Measurements from ENCODE around the gene MYH10. TPM values are rescaled to one million over a fixed set of nuclear protein-coding genes. Genes with fewer than 3 reads are reported as not detected.

MYH10 gene
- total and polyA plus RNA-seq, 2 experiments from 2014 or later = 46.8 to 69.5 TPM

DNA sequence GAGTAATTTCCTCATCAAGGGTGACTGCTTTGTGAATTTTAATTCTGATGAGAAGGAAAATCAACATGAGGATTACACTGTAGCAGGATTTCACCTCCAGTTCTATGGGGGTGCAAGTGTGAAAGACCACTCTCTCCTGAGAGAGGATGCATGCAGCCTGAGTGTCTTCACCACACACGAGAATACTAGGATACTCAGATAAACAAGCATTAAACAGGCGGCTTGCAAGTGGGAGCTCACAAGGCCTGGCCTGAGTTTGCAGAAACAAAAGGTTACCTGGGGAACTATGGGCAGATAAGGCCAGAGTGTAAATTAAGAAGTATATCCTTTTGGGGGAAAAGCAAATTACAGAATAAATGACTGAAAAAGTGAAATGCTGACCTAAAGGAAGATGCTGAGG, 46.6 kb downstream of the MYH10 start:
- Histone ChIP-seq H3K4me2 (ENCODE audit: unreplicated experiment) (no peak overlapping the region), H3K4me1 (ENCODE audit: insufficient read depth) (no peaks in the 10 kb centered on the region), H3F3A (ENCODE audit: insufficient read depth) (no peaks in the 10 kb centered on the region), H3K4me3 (no peak overlapping the region), H3K36me3 (ENCODE audit: low read depth) (peaks cover 9% of the 10 kb centered on the region; the same call in 1 of the 2 replicates), H3K79me2 (ENCODE audit: insufficient read depth) (0 out of 2 replicates have a peak, but pooled peaks cover 9% of the 10 kb centered on the region), H3K27me3 (replicated peaks; ENCODE audit: insufficient read depth) (no peaks in the 10 kb centered on the region), H3K27ac (no peak overlapping the region), H3K9me2 (ENCODE audit: insufficient read depth) (no peaks in the 10 kb centered on the region), H3K9ac (no peak overlapping the region), H4K20me1 (ENCODE audit: insufficient read depth) (no peaks in the 10 kb centered on the region), H2AFZ (no peak overlapping the region), H3K9me3 (ENCODE audit: low read depth) (no peaks in the 10 kb centered on the region)
- in situ Hi-C loops (cut with MboI) = no loop called here
- WGBS, 2 experiments (ENCODE audit: low coverage in 1 of 2, low lambda C conversion rate in 2 of 2, missing lambda C conversion rate in 2 of 2) = 96 to 98% methylated on average over 2 of the region's 2 CpGs
- no peak for TF ChIP-seq EZH2 (IDR thresholded peaks at IDR 0.05; ENCODE audit: insufficient read depth, poor library complexity, severe bottlenecking)
- no peak for TF ChIP-seq EZH2phosphoT487 (IDR thresholded peaks at IDR 0.05; ENCODE audit: insufficient read depth, low read depth)
- no peak for DNase-seq

DNA sequence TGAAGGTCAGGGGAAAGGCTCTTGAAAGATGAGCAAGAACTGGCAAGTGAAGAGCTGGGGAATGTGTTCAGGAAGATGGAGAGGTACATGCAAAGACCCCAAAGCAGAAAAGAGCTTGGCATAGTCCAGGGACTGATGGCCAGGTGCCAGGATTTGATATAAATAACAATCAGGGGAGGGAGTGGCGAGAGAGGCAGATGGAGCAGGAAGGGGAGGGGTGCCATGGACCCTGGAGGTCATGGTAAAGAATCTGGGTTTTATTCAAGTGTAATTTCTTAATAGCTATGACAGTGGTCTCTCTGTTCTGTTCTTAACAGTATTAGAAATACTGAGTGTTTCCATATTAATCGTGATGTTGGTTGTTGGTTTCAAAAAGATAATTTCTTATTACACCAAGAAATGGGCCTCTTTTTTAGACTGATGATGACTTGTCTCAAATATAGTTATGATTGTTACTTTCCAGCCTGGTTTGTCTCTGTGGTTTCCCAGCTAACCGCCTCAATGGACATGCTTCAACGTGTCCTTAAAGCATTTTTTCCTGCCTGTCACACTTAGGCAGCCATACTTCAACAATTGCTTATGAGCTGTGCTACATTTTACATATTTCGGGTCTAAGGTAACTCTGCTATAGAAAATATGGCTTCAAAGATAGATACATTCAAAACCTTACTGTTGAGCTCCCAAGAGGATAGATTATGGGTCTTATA, 49.4 kb downstream of the MYH10 start:
- Histone ChIP-seq H3K4me1 (ENCODE audit: insufficient read depth) (no peaks in the 10 kb centered on the region), H3K9ac (no peak overlapping the region), H3K9me3 (ENCODE audit: low read depth) (no peaks in the 10 kb centered on the region), H3F3A (ENCODE audit: insufficient read depth) (no peaks in the 10 kb centered on the region), H3K36me3 (ENCODE audit: low read depth) (no peaks in the 10 kb centered on the region), H3K27me3 (replicated peaks; ENCODE audit: insufficient read depth) (no peaks in the 10 kb centered on the region), H3K9me2 (ENCODE audit: insufficient read depth) (no peaks in the 10 kb centered on the region), H2AFZ (no peak overlapping the region), H3K4me3 (no peak overlapping the region), H3K79me2 (ENCODE audit: insufficient read depth) (no peaks in the 10 kb centered on the region), H3K4me2 (ENCODE audit: unreplicated experiment) (no peak overlapping the region), H3K27ac (no peak overlapping the region), H4K20me1 (ENCODE audit: insufficient read depth) (no peaks in the 10 kb centered on the region)
- TF ChIP-seq EZH2phosphoT487 (IDR thresholded peaks at IDR 0.05; ENCODE audit: insufficient read depth, low read depth) (no peak), EZH2 (IDR thresholded peaks at IDR 0.05; ENCODE audit: insufficient read depth, poor library complexity, severe bottlenecking) (no peak)
- WGBS, 2 experiments (ENCODE audit: low coverage in 1 of 2, low lambda C conversion rate in 2 of 2, missing lambda C conversion rate in 2 of 2) = 94 to 95% methylated on average over 5 of the region's 5 CpGs
- in situ Hi-C loops (cut with MboI) = no loop called here
- DNase-seq = no peak

- Histone ChIP-seq H3K4me3 (no peak overlapping the region), H3F3A (ENCODE audit: insufficient read depth) (no peaks in the 10 kb centered on the region), H3K27me3 (replicated peaks; ENCODE audit: insufficient read depth) (no peaks in the 10 kb centered on the region), H3K27ac (no peak overlapping the region), H3K9ac (no peak overlapping the region), H3K9me2 (ENCODE audit: insufficient read depth) (no peaks in the 10 kb centered on the region), H3K4me1 (ENCODE audit: insufficient read depth) (no peaks in the 10 kb centered on the region), H3K4me2 (ENCODE audit: unreplicated experiment) (no peak overlapping the region), H3K79me2 (ENCODE audit: insufficient read depth) (no peaks in the 10 kb centered on the region), H4K20me1 (ENCODE audit: insufficient read depth) (no peaks in the 10 kb centered on the region), H2AFZ (no peak overlapping the region), H3K36me3 (ENCODE audit: low read depth) (peaks cover 6% of the 10 kb centered on the region; the same call in 1 of the 2 replicates), H3K9me3 (ENCODE audit: low read depth) (no peaks in the 10 kb centered on the region)
- TF ChIP-seq EZH2 (IDR thresholded peaks at IDR 0.05; ENCODE audit: insufficient read depth, poor library complexity, severe bottlenecking) (no peak), EZH2phosphoT487 (IDR thresholded peaks at IDR 0.05; ENCODE audit: insufficient read depth, low read depth) (no peak)
- WGBS, 2 experiments (ENCODE audit: low coverage in 1 of 2, low lambda C conversion rate in 2 of 2, missing lambda C conversion rate in 2 of 2) = 39 to 48% methylated on average over 2 of the region's 2 CpGs
- in situ Hi-C loops (cut with MboI) = no loop called here
- DNase-seq = no peak
Measured at GRCh38 chr17:8577868-8578267, 52.7 kb downstream of the MYH10 start.

DNA sequence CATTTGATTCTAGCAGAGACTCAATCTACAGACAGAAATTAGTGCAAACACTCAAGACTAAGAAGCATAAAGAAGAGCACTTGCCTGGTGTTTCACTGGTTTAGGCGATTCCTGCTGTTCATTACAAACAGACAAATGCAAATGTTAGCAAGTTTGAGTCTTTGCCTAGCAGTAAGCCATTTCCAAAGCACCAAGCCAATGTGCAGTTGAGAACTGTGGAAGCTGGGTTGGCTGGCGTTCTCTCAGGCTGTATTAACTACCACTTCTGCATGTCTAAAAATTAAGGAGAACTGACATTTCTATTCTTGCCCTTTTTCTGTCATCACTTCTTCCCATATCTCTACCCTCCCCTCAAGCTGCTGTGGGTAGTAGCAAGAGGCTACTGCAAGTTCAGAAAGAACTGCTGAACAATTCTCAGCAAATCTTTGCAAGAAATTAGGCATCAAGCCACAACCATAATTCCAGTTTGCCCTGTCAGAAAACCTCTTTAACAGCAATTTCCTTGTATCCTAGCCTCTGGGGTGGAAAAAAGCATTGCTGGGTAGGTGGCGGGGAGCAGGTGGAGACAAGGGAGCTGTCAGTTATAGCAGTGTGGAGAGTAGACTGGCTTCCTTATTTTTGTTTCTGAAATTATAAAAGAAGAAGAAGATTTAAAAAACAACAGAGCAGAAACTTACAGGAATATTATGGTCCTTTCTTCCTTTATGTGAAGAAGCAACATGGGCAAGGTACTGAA, 53.8 kb downstream of the MYH10 start:
- H3K4me1 ChIP-seq (ENCODE audit: insufficient read depth) = no peaks in the 10 kb centered on the region
- no peak overlapping the region for H3K4me2 ChIP-seq (ENCODE audit: unreplicated experiment)
- no peaks in the 10 kb centered on the region for H3K9me3 ChIP-seq (ENCODE audit: low read depth)
- WGBS, 2 experiments (ENCODE audit: low coverage in 1 of 2, low lambda C conversion rate in 2 of 2, missing lambda C conversion rate in 2 of 2) = 95% methylated on average over 3 of the region's 3 CpGs
- no peaks in the 10 kb centered on the region for H3F3A ChIP-seq (ENCODE audit: insufficient read depth)
- H3K36me3 ChIP-seq (ENCODE audit: low read depth) = peaks cover 6% of the 10 kb centered on the region; the same call in 1 of the 2 replicates
- no peak overlapping the region for H2AFZ ChIP-seq
- no peak overlapping the region for H3K4me3 ChIP-seq
- H3K9me2 ChIP-seq (ENCODE audit: insufficient read depth) = no peaks in the 10 kb centered on the region
- no peaks in the 10 kb centered on the region for H3K27me3 ChIP-seq (replicated peaks; ENCODE audit: insufficient read depth)
- no peaks in the 10 kb centered on the region for H4K20me1 ChIP-seq (ENCODE audit: insufficient read depth)
- no peak for TF ChIP-seq EZH2 (IDR thresholded peaks at IDR 0.05; ENCODE audit: insufficient read depth, poor library complexity, severe bottlenecking)
- TF ChIP-seq EZH2phosphoT487 (IDR thresholded peaks at IDR 0.05; ENCODE audit: insufficient read depth, low read depth) = no peak
- no peaks in the 10 kb centered on the region for H3K79me2 ChIP-seq (ENCODE audit: insufficient read depth)
- H3K9ac ChIP-seq = no peak overlapping the region
- in situ Hi-C loops (cut with MboI) = no loop called here
- no peak overlapping the region for H3K27ac ChIP-seq
- no peak for DNase-seq
